Skeletal muscle tissue (tissue), 4 donors: ENCODE data around the gene C6orf89. TPM values are rescaled to one million over a fixed set of nuclear protein-coding genes. Genes with fewer than 3 reads are reported as not detected.

Source experiments
- H3K27ac ChIP-seq: one replicate; pipeline ENCODE4 v1.7.0; 2013; ENCODE audit warnings: mild to moderate bottlenecking, low read depth, low read length, inconsistent platforms
- H3K27me3 ChIP-seq, 3 donors: one replicate each; pipeline ENCODE4 v1.7.0; 2013; ENCODE audit warnings: low read length in 3 of 3; ENCODE audit not compliant: control insufficient read depth in 3 of 3, insufficient read depth in 3 of 3
- H3K36me3 ChIP-seq, 3 donors: one replicate each; pipeline ENCODE4 v1.7.0; 2013; ENCODE audit warnings: low read length in 3 of 3; ENCODE audit not compliant: control insufficient read depth in 3 of 3, insufficient read depth in 3 of 3
- H3K4me1 ChIP-seq, 3 donors: one replicate each; pipeline ENCODE4 v1.7.0; 2013; ENCODE audit warnings: low read length in 3 of 3, mild to moderate bottlenecking in 3 of 3; ENCODE audit not compliant: control insufficient read depth in 3 of 3, insufficient read depth in 3 of 3
- H3K4me3 ChIP-seq, 3 donors: one replicate each; pipeline ENCODE4 v1.7.0; 2013; ENCODE audit warnings: low read length in 3 of 3
- H3K9ac ChIP-seq, 3 donors: one replicate each; pipeline ENCODE4 v1.7.0; 2013; ENCODE audit warnings: low read length in 3 of 3, mild to moderate bottlenecking in 3 of 3, moderate library complexity in 2 of 3, low read depth in 1 of 3
- H3K9me3 ChIP-seq, 3 donors: one replicate each; pipeline ENCODE4 v1.7.0; 2013; ENCODE audit warnings: low read length in 3 of 3; ENCODE audit not compliant: control insufficient read depth in 3 of 3
- total RNA-seq: library from RNA; depleted of rRNA; stranded (reverse); fragments of >200 nt; gene quantifications from one replicate; pipeline ENCODE4 v1.2.3, GENCODE V29; 2014
- donor health status: Osteomylitis.

The C6orf89 gene
- total RNA-seq, 1 donor from 2014 or later, result 22.4 TPM

DNA sequence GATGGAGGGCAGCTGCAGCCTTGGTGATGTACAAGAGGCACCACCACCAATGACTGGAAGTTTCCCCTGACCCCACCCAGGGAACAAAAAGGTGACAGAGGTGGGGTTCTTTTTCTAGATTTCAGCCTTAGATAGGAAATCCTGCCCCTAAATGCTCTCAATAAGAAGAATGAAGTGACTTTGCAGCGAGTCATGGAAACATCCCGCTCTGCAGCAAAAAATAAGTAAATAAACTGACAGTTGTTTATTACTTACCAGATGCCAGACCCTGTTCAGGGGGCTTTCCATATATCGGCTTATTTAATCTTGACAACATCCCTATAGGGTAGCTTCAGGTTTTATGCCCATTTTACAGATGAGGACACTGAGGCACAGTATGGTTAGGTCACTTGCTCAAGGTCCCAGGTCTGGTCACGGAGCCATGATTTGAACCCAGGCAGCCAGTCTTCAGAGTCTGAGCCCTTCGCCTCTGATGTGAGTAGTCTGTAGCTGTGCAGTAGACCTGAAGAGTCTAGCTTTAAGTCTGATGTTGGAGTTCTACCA lies 19.2 kb downstream of the C6orf89 start:
- no peaks in the 10 kb centered on the region for H3K27me3 ChIP-seq
- H3K27ac ChIP-seq, result no peak overlapping the region
- H3K36me3 ChIP-seq, result peaks cover 15 to 37% (median 23%) of the 10 kb centered on the region in 3 donors
- no peak overlapping the region for H3K9ac ChIP-seq
- H3K4me3 ChIP-seq, result no peak overlapping the region
- no peaks in the 10 kb centered on the region for H3K9me3 ChIP-seq
- peaks cover 0 to 11% (median 10%) of the 10 kb centered on the region in 3 donors for H3K4me1 ChIP-seq

DNA sequence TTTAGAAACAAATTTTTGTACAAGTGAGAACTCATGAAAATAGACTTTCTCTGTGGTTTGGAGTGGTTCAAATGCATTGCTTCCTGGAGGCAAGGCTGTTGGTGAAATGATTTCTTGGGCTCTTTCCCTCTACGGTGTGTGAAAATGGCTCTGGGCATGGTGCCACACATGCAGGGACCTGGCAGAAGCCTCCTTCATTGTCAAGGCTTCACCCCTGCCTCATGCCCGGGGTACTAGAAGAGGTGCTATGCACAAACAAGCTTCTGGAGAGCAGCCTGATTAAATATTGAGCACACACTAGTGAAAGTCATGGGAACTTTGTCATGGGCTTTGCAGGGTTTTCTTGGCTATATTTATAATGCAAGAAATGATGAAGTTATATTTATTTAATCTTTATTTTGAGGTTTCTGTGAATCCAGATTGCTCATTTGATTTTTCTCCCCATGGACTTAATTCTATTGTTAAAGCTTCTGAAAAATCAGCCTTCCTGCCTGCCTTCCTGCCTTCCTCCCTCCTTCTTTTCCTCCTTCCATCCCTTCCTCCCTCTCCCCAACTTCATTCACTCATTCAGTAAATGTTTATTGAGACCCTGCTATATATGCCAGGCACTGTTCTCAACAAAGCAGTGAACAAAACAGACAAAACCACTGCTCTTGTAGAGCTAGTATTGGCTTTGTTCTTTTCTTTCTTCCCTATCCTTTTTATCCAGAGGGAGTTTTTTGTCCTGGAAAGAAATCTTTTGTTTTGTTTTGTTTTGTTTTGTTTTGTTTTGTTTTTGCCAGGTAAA lies 21.0 kb downstream of the C6orf89 start:
- Histone ChIP-seq H3K27me3 (no peaks in the 10 kb centered on the region), H3K4me3 (no peak overlapping the region), H3K27ac (no peak overlapping the region), H3K9ac (no peak overlapping the region), H3K4me1 (peaks cover 0 to 11% (median 10%) of the 10 kb centered on the region in 3 donors), H3K9me3 (no peaks in the 10 kb centered on the region), H3K36me3 (peaks cover 15 to 36% (median 23%) of the 10 kb centered on the region in 3 donors)

DNA sequence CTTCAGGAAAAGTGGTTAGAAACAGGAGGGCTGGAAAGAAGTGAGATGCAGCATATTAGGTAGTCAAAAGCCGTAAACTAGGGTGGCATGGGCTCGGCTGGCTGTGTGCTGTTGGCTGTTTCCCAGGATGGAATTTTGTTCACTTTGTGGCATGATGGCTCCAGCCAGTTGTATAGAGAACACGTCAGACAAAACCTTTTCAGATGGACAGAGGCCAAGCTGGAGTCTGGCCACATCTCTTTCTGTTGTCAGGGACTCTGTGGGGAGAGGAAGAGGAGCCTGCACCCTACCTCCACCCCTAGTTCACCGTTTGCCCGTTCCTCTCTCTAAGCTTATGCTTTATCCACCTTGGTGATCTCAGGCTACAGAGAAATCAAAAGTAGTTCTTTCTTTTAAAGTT lies 22.0 kb downstream of the C6orf89 start:
- peak overlapping the region in 1 of 3 donors; percentile 55 for H3K9ac ChIP-seq
- H3K36me3 ChIP-seq, result peaks cover 7 to 36% (median 23%) of the 10 kb centered on the region in 3 donors
- peaks cover 0 to 11% (median 10%) of the 10 kb centered on the region in 3 donors for H3K4me1 ChIP-seq
- no peak overlapping the region for H3K4me3 ChIP-seq
- no peaks in the 10 kb centered on the region for H3K9me3 ChIP-seq
- no peaks in the 10 kb centered on the region for H3K27me3 ChIP-seq
- H3K27ac ChIP-seq, result no peak overlapping the region

DNA sequence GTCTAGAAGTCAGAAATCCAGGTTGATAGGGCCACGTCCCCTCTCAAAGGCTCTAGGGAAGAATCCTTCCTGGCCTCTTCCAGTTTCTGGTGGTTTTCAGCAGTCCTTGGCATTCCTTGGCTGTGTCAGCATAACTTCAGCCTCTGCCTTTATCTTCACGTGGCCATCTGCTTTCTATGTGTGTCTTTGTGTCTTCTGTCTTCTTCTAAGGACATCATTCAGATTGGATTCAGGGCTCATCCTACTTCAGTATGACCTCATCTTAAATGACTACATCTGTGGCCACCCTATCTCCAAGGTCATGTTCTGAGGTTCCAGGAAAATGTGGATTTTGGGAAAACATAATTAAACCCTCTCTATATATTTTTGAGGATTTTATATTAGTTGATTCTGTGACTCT lies 23.0 kb downstream of the C6orf89 start:
- H3K9me3 ChIP-seq, result no peaks in the 10 kb centered on the region
- no peak overlapping the region for H3K9ac ChIP-seq
- no peaks in the 10 kb centered on the region for H3K27me3 ChIP-seq
- H3K27ac ChIP-seq, result no peak overlapping the region
- peaks cover 5 to 30% (median 24%) of the 10 kb centered on the region in 3 donors for H3K36me3 ChIP-seq
- H3K4me3 ChIP-seq, result no peak overlapping the region
- H3K4me1 ChIP-seq, result peaks cover 0 to 11% (median 10%) of the 10 kb centered on the region in 3 donors

DNA sequence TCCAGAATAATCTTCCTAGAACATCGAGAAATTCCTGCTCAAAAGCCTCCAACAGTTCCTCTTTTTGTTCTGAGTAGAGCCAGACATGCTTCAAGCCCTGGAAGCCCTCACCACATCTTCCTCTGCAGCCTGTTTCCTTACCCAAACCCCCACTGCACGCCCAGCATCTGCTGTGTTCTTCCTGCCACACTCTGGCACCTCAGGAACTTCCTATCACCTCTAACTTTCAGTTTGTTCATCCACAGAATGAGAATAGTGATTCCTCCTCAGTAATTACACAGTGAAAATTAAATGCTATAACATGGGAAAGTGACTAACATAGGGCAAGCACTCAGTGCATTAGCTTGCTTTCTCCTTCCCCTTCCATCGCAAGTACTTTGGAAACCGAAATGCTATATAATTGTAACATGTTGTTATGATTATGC lies 26.3 kb downstream of the C6orf89 start:
- Histone ChIP-seq H3K9ac (no peak overlapping the region), H3K9me3 (no peaks in the 10 kb centered on the region), H3K4me3 (no peak overlapping the region), H3K4me1 (peaks cover under 1 to 12% (median 7%) of the 10 kb centered on the region in 3 donors), H3K36me3 (peaks cover 14 to 40% (median 32%) of the 10 kb centered on the region in 3 donors), H3K27me3 (no peaks in the 10 kb centered on the region), H3K27ac (no peak overlapping the region)

DNA sequence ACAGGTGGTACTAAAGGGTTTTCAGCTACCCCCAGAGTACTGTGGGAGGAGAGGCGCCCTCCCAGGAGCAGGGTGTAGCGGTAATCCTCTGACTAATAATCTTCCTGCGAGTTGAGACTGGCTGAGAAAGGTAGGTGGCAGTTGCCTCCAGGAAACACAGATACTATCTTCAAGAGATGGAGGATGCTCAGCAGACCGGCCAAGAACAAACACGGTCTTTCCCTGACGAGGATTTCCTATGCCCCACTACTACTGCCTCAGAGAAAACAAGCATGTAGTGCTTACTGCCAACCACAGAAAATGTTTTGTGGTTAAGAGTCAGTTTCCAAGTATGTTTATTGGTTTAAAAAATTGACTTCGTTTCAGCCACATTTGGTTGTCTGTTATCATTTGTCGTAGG lies 26.8 kb downstream of the C6orf89 start:
- Histone ChIP-seq H3K4me3 (no peak overlapping the region), H3K27me3 (no peaks in the 10 kb centered on the region), H3K4me1 (peaks cover 3 to 12% (median 8%) of the 10 kb centered on the region in 3 donors), H3K9ac (no peak overlapping the region), H3K9me3 (no peaks in the 10 kb centered on the region), H3K36me3 (peaks cover 14 to 42% (median 38%) of the 10 kb centered on the region in 3 donors), H3K27ac (no peak overlapping the region)

DNA sequence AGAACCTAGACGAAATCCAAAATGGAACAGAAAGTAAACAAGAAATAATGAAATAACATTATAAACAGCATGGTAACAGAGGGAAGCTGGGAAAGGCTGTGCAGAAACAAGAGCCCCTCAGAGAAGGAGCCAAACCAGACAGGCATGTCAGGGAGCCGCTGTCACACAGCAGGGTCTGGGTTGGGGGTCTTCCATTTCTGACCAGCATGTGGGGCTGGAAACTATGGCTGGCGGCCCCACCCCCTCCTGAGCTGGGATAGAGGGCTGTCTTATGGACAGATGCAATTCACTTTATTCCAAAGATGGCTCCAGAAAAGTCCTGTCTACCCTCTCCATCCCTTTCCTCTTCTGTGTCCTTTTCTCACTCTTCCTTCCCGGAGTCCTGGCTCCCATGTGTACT lies 27.3 kb downstream of the C6orf89 start:
- no peak overlapping the region for H3K27ac ChIP-seq
- no peaks in the 10 kb centered on the region for H3K9me3 ChIP-seq
- H3K4me3 ChIP-seq, result no peak overlapping the region
- peaks cover 11 to 46% (median 38%) of the 10 kb centered on the region in 3 donors for H3K36me3 ChIP-seq
- no peak overlapping the region for H3K9ac ChIP-seq
- H3K4me1 ChIP-seq, result peaks cover 5 to 7% (median 6%) of the 10 kb centered on the region in 3 donors
- H3K27me3 ChIP-seq, result no peaks in the 10 kb centered on the region

DNA sequence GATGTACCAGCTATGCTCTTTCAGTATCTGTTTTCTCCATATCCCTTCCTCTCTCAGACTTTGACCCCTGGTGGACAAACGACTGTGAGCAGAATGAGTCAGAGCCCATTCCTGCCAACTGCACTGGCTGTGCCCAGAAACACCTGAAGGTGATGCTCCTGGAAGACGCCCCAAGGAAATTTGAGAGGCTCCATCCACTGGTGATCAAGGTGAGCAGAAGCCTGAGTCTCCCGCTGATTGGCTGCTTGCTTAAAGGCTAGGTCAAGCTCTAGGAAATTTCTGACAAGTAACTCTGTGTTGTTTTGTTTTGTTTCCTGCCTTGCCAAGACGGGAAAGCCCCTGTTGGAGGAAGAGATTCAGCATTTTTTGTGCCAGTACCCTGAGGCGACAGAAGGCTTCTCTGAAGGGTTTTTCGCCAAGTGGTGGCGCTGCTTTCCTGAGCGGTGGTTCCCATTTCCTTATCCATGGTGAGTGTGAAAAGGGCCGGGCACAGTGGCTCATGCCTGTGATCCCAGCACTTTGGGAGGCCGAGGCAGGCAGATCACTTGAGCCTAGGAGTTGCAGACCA lies 28.6 kb downstream of the C6orf89 start:
- Histone ChIP-seq H3K9me3 (no peaks in the 10 kb centered on the region), H3K27me3 (no peaks in the 10 kb centered on the region), H3K4me1 (peaks cover 14 to 18% (median 15%) of the 10 kb centered on the region in 3 donors), H3K9ac (no peak overlapping the region), H3K27ac (no peak overlapping the region), H3K4me3 (no peak overlapping the region), H3K36me3 (peaks cover 11 to 46% (median 39%) of the 10 kb centered on the region in 3 donors)

DNA sequence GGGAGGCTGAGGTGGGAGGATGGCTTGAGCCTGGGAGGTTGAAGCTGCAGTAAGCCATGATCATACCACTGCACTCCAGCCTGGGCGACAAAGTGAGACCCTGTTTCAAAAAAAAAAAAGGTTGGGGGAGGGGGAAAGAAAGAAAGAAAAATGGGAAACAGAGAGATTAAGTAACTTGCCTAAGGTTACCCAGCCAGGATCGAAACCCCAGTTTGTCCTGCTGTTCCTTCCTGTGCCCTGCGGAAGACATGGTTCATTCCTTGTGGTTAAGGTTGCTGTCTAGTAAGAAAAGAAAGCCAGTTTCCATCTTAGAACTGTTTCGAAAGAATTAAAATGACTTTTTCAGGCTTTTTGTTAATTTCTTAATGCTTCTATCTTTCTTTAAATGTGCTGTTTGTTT lies 29.8 kb downstream of the C6orf89 start:
- no peak overlapping the region for H3K9ac ChIP-seq
- no peaks in the 10 kb centered on the region for H3K9me3 ChIP-seq
- peaks cover 17 to 51% (median 47%) of the 10 kb centered on the region in 3 donors for H3K36me3 ChIP-seq
- H3K4me3 ChIP-seq, result no peak overlapping the region
- no peaks in the 10 kb centered on the region for H3K27me3 ChIP-seq
- H3K4me1 ChIP-seq, result peaks cover 22 to 23% (median 23%) of the 10 kb centered on the region in 3 donors
- no peak overlapping the region for H3K27ac ChIP-seq

DNA sequence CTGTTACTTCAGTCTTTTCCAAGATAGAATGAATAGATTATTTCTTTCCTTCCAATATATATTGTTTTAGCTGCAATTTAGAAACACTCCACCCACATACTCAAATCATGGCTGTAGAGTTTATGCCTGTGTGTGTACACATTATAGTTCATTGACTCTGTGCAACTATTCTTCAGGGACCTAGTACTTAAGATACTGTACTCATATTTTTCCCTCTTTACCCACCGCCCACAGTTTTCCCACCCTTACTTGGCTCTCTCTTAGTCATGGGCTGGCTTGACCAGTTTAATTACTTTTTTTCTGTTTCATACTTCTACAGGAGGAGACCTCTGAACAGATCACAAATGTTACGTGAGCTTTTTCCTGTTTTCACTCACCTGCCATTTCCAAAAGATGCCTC lies 30.4 kb downstream of the C6orf89 start:
- Histone ChIP-seq H3K9ac (peak overlapping the region in 1 of 3 donors; percentile 5), H3K9me3 (no peaks in the 10 kb centered on the region), H3K4me3 (no peak overlapping the region), H3K27me3 (no peaks in the 10 kb centered on the region), H3K36me3 (peaks cover 17 to 53% (median 52%) of the 10 kb centered on the region in 3 donors), H3K27ac (no peak overlapping the region), H3K4me1 (peaks cover 23 to 25% (median 23%) of the 10 kb centered on the region in 3 donors)
